ENCODE results near the gene RAP1GDS1.

- TF ChIP-seq CTCF (IDR thresholded peaks at IDR 0.05; ENCODE audit: low read depth, low read length) (no peak), MAX (IDR thresholded peaks at IDR 0.05; ENCODE audit: low read depth, low read length) (no peak), POLR2A (IDR thresholded peaks at IDR 0.05; ENCODE audit: extremely low read depth, insufficient read length) (no peak), MYC (IDR thresholded peaks at IDR 0.05; ENCODE audit: low read depth, low read length) (no peak)
These were observed 19.1 kb upstream of the RAP1GDS1 start for GRCh38 chr4:98242063-98242462.

Data from NB4 (cell line).